Body of pancreas (tissue), 4 donors: ENCODE data around the gene MGAT4A. TPM values are rescaled to one million over a fixed set of nuclear protein-coding genes. Genes with fewer than 3 reads are reported as not detected.

ENCODE experiments used
- ATAC-seq: fragments of 150-250 bp; one replicate; pipeline ENCODE4 v1.9.1; 2016
- DNase-seq, 4 donors: peaks; one replicate each; pipeline ENCODE4 v3.0.0-alpha.2; 2019
- H3K27ac ChIP-seq, 4 donors: fragments of 200-600 bp; sonication (generic); 1 replicate in 3 of 4; 2 replicates in 1 of 4; pipeline versions ENCODE4 v1.5.1 to v1.6.1; 2016 to 2019; ENCODE audit warnings: mild to moderate bottlenecking in 1 of 4, mixed read lengths in 1 of 4, moderate library complexity in 1 of 4
- H3K27me3 ChIP-seq, 2 donors: fragments of 200-600 bp; sonication (generic); one replicate each; pipeline ENCODE4 v1.6.0; 2016; ENCODE audit warnings: mild to moderate bottlenecking in 1 of 2
- H3K36me3 ChIP-seq, 2 donors: fragments of 200-600 bp; sonication (generic); replicated peaks in 1 of 2; 2 replicates each; pipeline ENCODE4 v1.5.1; 2016; ENCODE audit warnings: low read depth in 2 of 2; ENCODE audit not compliant: insufficient read depth in 1 of 2
- H3K4me1 ChIP-seq: fragments of 200-600 bp; sonication (generic); one replicate; pipeline ENCODE4 v1.6.0; 2016
- H3K4me3 ChIP-seq, 2 donors: fragments of 200-600 bp; sonication (generic); 1 replicate in 1 of 2; 2 replicates in 1 of 2; pipeline ENCODE4 v1.5.1; 2016 to 2019
- H3K9me3 ChIP-seq, 3 donors: fragments of 200-600 bp; sonication (generic); 1 replicate in 2 of 3; 2 replicates in 1 of 3; pipeline ENCODE4 v1.5.1; 2016
- CTCF ChIP-seq, 7 experiments: fragments of 450-650 bp in 4 of 7; fragments of 200-600 bp in 3 of 7; sonication (generic) in 3 of 7; IDR thresholded peaks; one replicate each; pipeline ENCODE4 v1.5.1; 2016 to 2019; ENCODE audit warnings: antibody characterized with exemption in 7 of 7
- POLR2A ChIP-seq, 3 donors: fragments of 450-650 bp; IDR thresholded peaks; one replicate each; pipeline ENCODE4 v1.6.1; 2016; ENCODE audit warnings: antibody characterized with exemption in 3 of 3, mild to moderate bottlenecking in 2 of 3
- WGBS, 2 donors: methylation state at CpG; one replicate each; pipeline ENCODE4 v1.1.5; 2017; 5-methylcytosine and 5-hydroxymethylcytosine counted together
- intact Hi-C: fragments of 100-400 bp; cut with DNase I; formaldehyde crosslinking; loops from one replicate; pipeline ENCODE4 v1.15.1; 2023
- total RNA-seq, 2 donors: library from RNA; depleted of rRNA; stranded (reverse); fragments of >200 nt; gene quantifications; one replicate each; pipeline ENCODE4 v1.1.0, GENCODE V29; 2016

The MGAT4A gene
- total RNA-seq, 2 donors from 2014 or later: 40.5 to 72.4 TPM

- Histone ChIP-seq H3K27ac (no peak overlapping the region), H3K9me3 (no peaks in the 10 kb centered on the region), H3K27me3 (no peaks in the 10 kb centered on the region), H3K4me3 (no peak overlapping the region), H3K36me3 (no peaks in the 10 kb centered on the region), H3K4me1 (no peaks in the 10 kb centered on the region)
- 79% methylated on average over 7 to 10 of the region's 10 CpGs for WGBS, 2 donors
- ATAC-seq (no peak), DNase-seq (no peak)
- TF ChIP-seq CTCF (IDR thresholded peaks at IDR 0.05) (no peak), POLR2A (IDR thresholded peaks at IDR 0.05) (no peak)
- intact Hi-C loops: no loop called here
These were observed 146.9 kb downstream of the MGAT4A start for GRCh38 chr2:98583816-98584618.

GRCh38 chr2:98583276-98583675 is 147.7 kb downstream of the MGAT4A start:
- H3K36me3 ChIP-seq: no peaks in the 10 kb centered on the region
- intact Hi-C loops: no loop called here

GRCh38 chr2:98582523-98582922 is 148.4 kb downstream of the MGAT4A start:
- no peaks in the 10 kb centered on the region for H3K27me3 ChIP-seq
- H3K27ac ChIP-seq: no peak overlapping the region
- H3K36me3 ChIP-seq: no peaks in the 10 kb centered on the region
- intact Hi-C loops: no loop called here
- ATAC-seq: no peak
- 86 to 87% methylated on average over 9 of the region's 9 CpGs for WGBS, 2 donors
- TF ChIP-seq POLR2A (IDR thresholded peaks at IDR 0.05): no peak
- TF ChIP-seq CTCF (IDR thresholded peaks at IDR 0.05): no peak
- no peak overlapping the region for H3K4me3 ChIP-seq
- no peak for DNase-seq
- H3K4me1 ChIP-seq: no peaks in the 10 kb centered on the region
- H3K9me3 ChIP-seq: no peaks in the 10 kb centered on the region

More at GRCh38 chr2:98583276-98583675, 147.7 kb downstream of the MGAT4A start:
- Histone ChIP-seq H3K9me3 (no peaks in the 10 kb centered on the region), H3K4me3 (no peak overlapping the region), H3K27me3 (no peaks in the 10 kb centered on the region), H3K4me1 (no peaks in the 10 kb centered on the region), H3K27ac (no peak overlapping the region)
- ATAC-seq (no peak), DNase-seq (no peak)
- 88 to 89% methylated on average over 7 of the region's 7 CpGs for WGBS, 2 donors
- TF ChIP-seq POLR2A (IDR thresholded peaks at IDR 0.05) (no peak), CTCF (IDR thresholded peaks at IDR 0.05) (no peak)

- ATAC-seq (no peak), DNase-seq (no peak)
- Histone ChIP-seq H3K9me3 (no peaks in the 10 kb centered on the region), H3K36me3 (no peaks in the 10 kb centered on the region), H3K27ac (no peak overlapping the region), H3K4me3 (no peak overlapping the region), H3K4me1 (no peaks in the 10 kb centered on the region), H3K27me3 (no peaks in the 10 kb centered on the region)
- intact Hi-C loops: no loop called here
- TF ChIP-seq POLR2A (IDR thresholded peaks at IDR 0.05): no peak
- no peak for TF ChIP-seq CTCF (IDR thresholded peaks at IDR 0.05)
- 82 to 88% methylated on average over 9 to 10 of the region's 10 CpGs for WGBS, 2 donors
These were observed 150.2 kb downstream of the MGAT4A start for GRCh38 chr2:98580656-98581284.
